GM10266 (cell line): ENCODE results near the gene STATH.

Source experiments
- DNase-seq: peaks from one replicate; pipeline ENCODE4 v3.0.0; 2012; ENCODE audit errors: extremely low spot score
- CTCF ChIP-seq: IDR thresholded peaks from 2 replicates; pipeline ENCODE4 v1.5.1; 2012; ENCODE audit warnings: mild to moderate bottlenecking, low read depth; ENCODE audit not compliant: control insufficient read depth, insufficient read depth; ENCODE audit errors: missing control alignments

The STATH gene, protein sequence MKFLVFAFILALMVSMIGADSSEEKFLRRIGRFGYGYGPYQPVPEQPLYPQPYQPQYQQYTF

GRCh38 chr4:69995526-69996016 lies at the start of gene STATH:
Gene STATH, plus strand, starts transcription at chr4:69995966. Its CDS starts 2,472 bp downstream, at chr4:69998438.
- DNase-seq, result no peak
- no peak for TF ChIP-seq CTCF

DNA sequence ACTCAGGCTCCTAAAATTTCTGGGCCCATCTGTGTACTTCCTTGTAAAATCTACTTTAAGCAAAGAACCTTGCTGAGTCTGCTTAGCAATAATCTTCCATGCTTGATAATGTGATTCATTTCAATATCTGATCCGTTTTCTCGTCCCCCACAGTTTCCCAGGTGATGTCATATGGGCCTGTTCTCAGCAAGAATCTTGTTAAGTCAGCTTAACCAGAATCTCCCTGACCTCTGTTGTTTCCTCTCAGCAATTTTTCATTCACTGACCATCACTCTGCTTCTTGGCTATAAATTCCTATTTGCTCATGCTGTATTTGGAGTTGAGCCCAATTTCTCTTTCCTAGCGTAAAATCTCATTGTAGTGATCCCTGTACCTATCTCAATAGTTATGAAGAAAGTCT lies 44.2 kb upstream of the STATH start:
- no peak for DNase-seq
- no peak for TF ChIP-seq CTCF

DNA sequence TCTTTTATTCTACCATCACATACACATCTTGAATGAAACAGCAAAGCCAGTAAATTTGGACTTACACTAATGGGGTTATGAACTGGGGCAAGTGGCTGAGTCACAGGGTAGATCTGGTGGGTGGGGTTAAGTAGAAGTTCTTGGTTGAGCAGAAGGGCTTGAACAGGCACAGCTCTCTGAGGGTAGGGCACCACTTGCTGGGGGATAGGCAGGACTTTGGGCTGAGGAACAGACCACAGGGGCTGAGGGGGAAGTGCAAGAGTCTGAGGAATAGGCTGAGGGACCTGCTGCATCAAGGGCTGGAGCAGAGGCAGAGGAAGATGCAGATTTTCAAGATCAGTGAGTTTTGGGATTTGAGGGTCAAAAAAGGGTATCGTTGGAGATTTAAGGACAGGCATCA lies 38.6 kb upstream of the STATH start:
- DNase-seq, result no peak
- TF ChIP-seq CTCF, result no peak

GRCh38 chr4:69965628-69966027 lies 30.1 kb upstream of the STATH start, which contains the start of gene CSN2:
Gene CSN2, minus strand, starts transcription at chr4:69965728. Its CDS starts 4,733 bp downstream, at chr4:69960995.
- TF ChIP-seq CTCF, result no peak

GRCh38 chr4:69970071-69970470 lies 25.7 kb upstream of the STATH start:
- TF ChIP-seq CTCF, result no peak
- DNase-seq, result no peak

More at GRCh38 chr4:69965628-69966027, 30.1 kb upstream of the STATH start, which contains the start of gene CSN2:
- no peak for DNase-seq

DNA sequence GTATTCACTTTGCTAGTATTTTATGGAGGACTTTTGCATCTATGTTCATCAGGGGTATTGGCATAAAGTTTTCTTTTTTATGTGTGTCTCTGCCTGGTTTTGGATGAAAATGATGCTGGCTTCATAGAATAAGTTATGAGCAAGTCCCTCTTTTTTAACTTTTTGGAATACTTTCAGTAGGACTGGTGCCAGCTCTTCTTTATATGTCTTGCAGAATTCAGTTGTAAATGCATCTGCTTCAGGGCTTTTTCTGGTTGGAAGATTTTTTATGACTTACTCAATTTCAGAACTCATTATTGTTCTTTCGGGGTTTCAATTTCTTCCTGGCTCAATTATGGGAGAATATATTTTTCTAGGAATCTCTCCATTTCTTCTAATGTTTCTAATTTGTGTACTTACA lies 21.1 kb upstream of the STATH start:
- DNase-seq, result no peak
- no peak for TF ChIP-seq CTCF

- DNase-seq, result no peak
- no peak for TF ChIP-seq CTCF
Measured at GRCh38 chr4:69977582-69977981, 18.2 kb upstream of the STATH start.
